DOHH2 (cell line): ENCODE measurements around the gene BEX5.
A peak's percentile ranks its signal among the peaks of the same experiment; 100 is the strongest.
"Not testable (repeated sequence)": the region's sequence is repeated elsewhere in the genome, so short reads cannot be mapped to it uniquely, and the experiment has no call there.

Source experiments
- H3F3A ChIP-seq: fragments of 200-600 bp; sonication (generic), shearing (Covaris generic); 2 replicates; pipeline ENCODE4 v1.6.0; 2016; ENCODE audit warnings: antibody characterized with exemption, mild to moderate bottlenecking; ENCODE audit not compliant: control insufficient read depth, insufficient read depth
- H3K27ac ChIP-seq: fragments of 200-600 bp; sonication (generic); 2 replicates; pipeline ENCODE4 v1.5.1; 2014; ENCODE audit warnings: low read depth, mild to moderate bottlenecking, low read length, moderate library complexity
- H3K27me3 ChIP-seq: fragments of 200-600 bp; sonication (generic); 2 replicates; pipeline ENCODE4 v1.6.1; 2014; ENCODE audit warnings: mild to moderate bottlenecking, low read length, mixed read lengths; ENCODE audit not compliant: control insufficient read depth
- H3K36me3 ChIP-seq: fragments of 200-600 bp; sonication (generic); 2 replicates; pipeline ENCODE4 v1.6.1; 2014; ENCODE audit warnings: mild to moderate bottlenecking, low read length, moderate library complexity, mixed read lengths; ENCODE audit not compliant: control insufficient read depth
- H3K4me1 ChIP-seq: fragments of 200-600 bp; sonication (generic); 2 replicates; pipeline ENCODE4 v1.6.1; 2014; ENCODE audit warnings: mild to moderate bottlenecking, low read length, mixed read lengths; ENCODE audit not compliant: control insufficient read depth
- H3K4me2 ChIP-seq: fragments of 200-600 bp; sonication (generic); 2 replicates; pipeline ENCODE4 v1.6.0; 2014; ENCODE audit warnings: mild to moderate bottlenecking, low read length, moderate library complexity
- H3K4me3 ChIP-seq: fragments of 200-600 bp; sonication (generic); 2 replicates; pipeline ENCODE4 v1.5.1; 2014; ENCODE audit warnings: mild to moderate bottlenecking, low read length, mixed read lengths
- H3K79me2 ChIP-seq: fragments of 200-600 bp; sonication (generic); 2 replicates; pipeline ENCODE4 v1.6.1; 2014; ENCODE audit warnings: mild to moderate bottlenecking, low read length, mixed read lengths; ENCODE audit not compliant: control insufficient read depth
- H3K9me2 ChIP-seq: fragments of 200-600 bp; sonication (generic); replicated peaks from 2 replicates; pipeline ENCODE4 v1.6.1; 2014; ENCODE audit warnings: mild to moderate bottlenecking, low read length, mixed read lengths; ENCODE audit not compliant: control insufficient read depth
- H3K9me3 ChIP-seq: fragments of 200-600 bp; sonication (generic); 2 replicates; pipeline ENCODE4 v1.6.1; 2014; ENCODE audit warnings: antibody characterized with exemption, low read length, mixed read lengths; ENCODE audit not compliant: control insufficient read depth, insufficient read depth
- H4K20me1 ChIP-seq: fragments of 200-600 bp; sonication (generic); 2 replicates; pipeline ENCODE4 v1.6.0; 2014; ENCODE audit warnings: low read depth, mild to moderate bottlenecking, antibody characterized with exemption, low read length, moderate library complexity; ENCODE audit not compliant: control insufficient read depth, insufficient read depth
- CTCF ChIP-seq: fragments of 200-600 bp; sonication (generic); IDR thresholded peaks from one replicate; pipeline ENCODE4 v1.5.1; 2014; ENCODE audit warnings: antibody characterized with exemption, mild to moderate bottlenecking, low read depth, low read length; ENCODE audit not compliant: poor library complexity, severe bottlenecking
- EZH2phosphoT487 ChIP-seq: fragments of 200-600 bp; sonication (generic); IDR thresholded peaks from 2 replicates; pipeline ENCODE4 v1.6.1; 2017; ENCODE audit warnings: borderline replicate concordance, mild to moderate bottlenecking, antibody characterized with exemption, low read length, moderate library complexity, mixed read lengths

Gene BEX5

DNA sequence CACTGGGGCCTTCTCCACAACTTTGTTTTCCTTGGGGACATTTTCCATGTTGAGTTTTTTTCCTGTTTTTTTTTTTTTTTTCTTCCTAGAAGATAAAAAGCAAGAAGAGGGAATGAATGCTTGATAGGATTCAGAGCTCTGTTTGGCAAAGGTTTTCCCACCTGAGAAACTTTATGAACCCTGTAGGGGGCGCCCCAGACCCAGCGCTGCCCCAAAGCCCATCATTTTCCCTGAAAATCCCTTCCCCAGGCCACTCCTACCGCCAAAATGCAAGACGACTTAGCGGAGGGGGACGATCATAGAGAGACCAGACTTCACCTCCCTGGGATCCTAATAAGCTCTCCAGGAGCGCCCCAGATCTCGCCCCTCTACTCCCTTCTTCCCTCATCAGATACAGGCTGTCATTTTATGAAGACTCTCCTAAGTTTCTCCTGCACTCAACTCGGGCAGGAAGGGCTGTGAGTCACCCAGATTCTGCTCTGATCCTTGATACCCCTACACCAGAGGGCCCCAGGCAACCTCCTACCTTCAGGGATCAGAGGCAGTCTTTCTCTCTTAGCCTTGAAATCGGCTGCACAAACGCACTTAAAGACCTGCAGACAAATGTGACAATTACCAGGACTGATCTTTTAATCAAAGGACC is 1.4 kb downstream of the BEX5 start:
- TF ChIP-seq CTCF (peak; percentile 27), EZH2phosphoT487 (no peak)
- Histone ChIP-seq H3K9me3 (no peaks in the 10 kb centered on the region), H3K4me2 (no peak overlapping the region)

DNA sequence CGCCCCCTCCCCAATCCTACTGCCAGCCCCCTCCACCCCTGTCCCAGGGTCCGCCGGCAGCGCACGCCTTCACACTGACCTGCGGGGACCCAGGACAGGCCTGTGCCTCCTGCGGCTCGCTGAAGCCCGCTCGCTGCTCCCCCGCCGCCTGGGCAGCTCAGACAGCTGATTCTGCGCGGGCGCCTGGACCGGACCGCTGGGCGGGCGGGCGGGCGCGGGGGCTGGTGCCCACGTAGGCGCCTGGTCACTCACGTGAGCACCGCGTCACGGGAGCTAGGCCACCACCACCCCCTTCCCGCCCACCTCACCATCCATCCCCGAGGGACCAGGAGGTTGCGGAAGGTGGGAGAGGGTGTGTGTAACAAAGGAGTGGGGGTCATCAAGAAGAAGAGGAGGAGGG is 13.5 kb downstream of the BEX5 start, which contains the start of gene TCEAL6:
TCEAL6 (minus strand) TSS at position 208 of the 400 bp plus-strand sequence.
- not testable (repeated sequence) for H3K4me2 ChIP-seq, H3K4me3 ChIP-seq, H4K20me1 ChIP-seq

More for the DNA sequence above, 1.4 kb downstream of the BEX5 start:
- Histone ChIP-seq H3F3A (no peaks in the 10 kb centered on the region), H3K27ac (no peak overlapping the region), H3K79me2 (no peaks in the 10 kb centered on the region), H3K4me1 (no peaks in the 10 kb centered on the region), H3K27me3 (no peaks in the 10 kb centered on the region), H4K20me1 (no peaks in the 10 kb centered on the region), H3K36me3 (no peaks in the 10 kb centered on the region), H3K4me3 (no peak overlapping the region), H3K9me2 (no peaks in the 10 kb centered on the region)

GRCh38 chrX:102141631-102142030 is 14.1 kb downstream of the BEX5 start:
- not testable (repeated sequence) for H3K4me1 ChIP-seq, H3K4me2 ChIP-seq, H3K9me3 ChIP-seq, H3K79me2 ChIP-seq, H4K20me1 ChIP-seq, H3K9me2 ChIP-seq, H3K36me3 ChIP-seq, H3K27ac ChIP-seq, H3F3A ChIP-seq, H3K4me3 ChIP-seq, H3K27me3 ChIP-seq

More for the DNA sequence above, 13.5 kb downstream of the BEX5 start, which contains the start of gene TCEAL6:
- not testable (repeated sequence) for H3K9me3 ChIP-seq, H3K36me3 ChIP-seq, H3F3A ChIP-seq, H3K27ac ChIP-seq, H3K27me3 ChIP-seq, H3K9me2 ChIP-seq, H3K4me1 ChIP-seq, H3K79me2 ChIP-seq

GRCh38 chrX:102140876-102141275 is 14.9 kb downstream of the BEX5 start:
- not testable (repeated sequence) for H3K79me2 ChIP-seq, H3K4me1 ChIP-seq, H3K4me2 ChIP-seq, H3K9me2 ChIP-seq, H4K20me1 ChIP-seq, H3K9me3 ChIP-seq, H3F3A ChIP-seq, H3K4me3 ChIP-seq, H3K36me3 ChIP-seq, H3K27ac ChIP-seq, H3K27me3 ChIP-seq

DNA sequence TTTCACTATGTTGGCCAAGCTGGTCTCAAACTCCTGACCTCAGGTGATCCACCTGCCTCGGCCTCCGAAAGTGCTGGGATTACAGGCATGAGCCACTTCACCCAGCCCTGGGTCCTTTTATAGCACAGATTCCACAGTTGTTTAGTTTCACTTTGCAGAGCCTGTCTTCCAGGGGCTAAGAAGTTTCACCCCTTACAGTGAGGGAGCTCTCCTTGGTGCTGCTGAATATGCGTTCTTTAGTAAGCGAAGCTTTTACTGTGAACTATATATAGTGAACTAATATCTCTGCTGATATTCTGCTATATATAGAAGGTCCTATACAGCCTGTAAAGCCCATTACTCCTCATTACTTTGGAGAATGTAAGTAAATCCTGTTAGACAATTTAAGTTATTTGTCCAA is 17.7 kb downstream of the BEX5 start:
- Histone ChIP-seq H3K4me3 (no peak overlapping the region), H3K9me3 (no peaks in the 10 kb centered on the region), H3K27ac (no peak overlapping the region), H3K79me2 (no peaks in the 10 kb centered on the region), H3K27me3 (no peaks in the 10 kb centered on the region), H3K4me2 (no peak overlapping the region), H4K20me1 (no peaks in the 10 kb centered on the region), H3F3A (no peaks in the 10 kb centered on the region), H3K4me1 (no peaks in the 10 kb centered on the region), H3K36me3 (no peaks in the 10 kb centered on the region), H3K9me2 (no peaks in the 10 kb centered on the region)
- TF ChIP-seq EZH2phosphoT487: no peak
- no peak for TF ChIP-seq CTCF
